ENCODE results near the gene ERH.

GRCh38 chr14:69378274-69378673 is 19.8 kb downstream of the ERH start:
- TF ChIP-seq REST (IDR thresholded peaks at IDR 0.05; ENCODE audit: insufficient read depth in 1 of 2, low read depth in 2 of 2, low read length in 1 of 2) (no peak), SIN3A (IDR thresholded peaks at IDR 0.05; ENCODE audit: borderline replicate concordance, insufficient read depth, low read depth, low read length) (no peak), CTCF (IDR thresholded peaks at IDR 0.05) (no peak), TCF7L2 (IDR thresholded peaks at IDR 0.05; ENCODE audit: low read depth, low read length) (no peak), POLR2AphosphoS5 (IDR thresholded peaks at IDR 0.05; ENCODE audit: low read depth, low read length) (no peak)

Measured in Panc1 (cell line).